HEK293 (cell line): ENCODE results near the gene PCF11.

Experiments used
- PRDM10 ChIP-seq: fragments of 450-650 bp; formaldehyde crosslinking; IDR thresholded peaks from 2 replicates; pipeline ENCODE4 v1.5.1; 2016; ENCODE audit warnings: missing biosample characterization, missing genetic modification characterization
- REST ChIP-seq: fragments of 450-650 bp; formaldehyde crosslinking; IDR thresholded peaks from 2 replicates; pipeline ENCODE4 v1.5.1; 2016; ENCODE audit warnings: missing biosample characterization, missing genetic modification characterization
- WT1 ChIP-seq: fragments of 450-650 bp; formaldehyde crosslinking; IDR thresholded peaks from 2 replicates; pipeline ENCODE4 v1.5.1; 2016; ENCODE audit warnings: missing biosample characterization, missing genetic modification characterization
- YY1 ChIP-seq: fragments of 450-650 bp; formaldehyde crosslinking; IDR thresholded peaks from 2 replicates; pipeline ENCODE4 v1.5.1; 2018; ENCODE audit warnings: missing biosample characterization, missing genetic modification characterization
- ZBTB11 ChIP-seq: fragments of 450-650 bp; formaldehyde crosslinking; conservative IDR thresholded peaks from 2 replicates; pipeline ENCODE4 v1.5.1; 2016; ENCODE audit warnings: low read depth, missing biosample characterization, missing genetic modification characterization
- ZBTB20 ChIP-seq: fragments of 450-650 bp; formaldehyde crosslinking; IDR thresholded peaks from 2 replicates; pipeline ENCODE4 v1.5.1; 2016; ENCODE audit warnings: missing biosample characterization, missing genetic modification characterization
- ZBTB8A ChIP-seq: fragments of 450-650 bp; formaldehyde crosslinking; IDR thresholded peaks from 2 replicates; pipeline ENCODE4 v1.5.1; 2016; ENCODE audit warnings: missing biosample characterization, missing genetic modification characterization
- ZFHX2 ChIP-seq: fragments of 450-650 bp; formaldehyde crosslinking; conservative IDR thresholded peaks from 2 replicates; pipeline ENCODE4 v1.5.1; 2016; ENCODE audit warnings: missing biosample characterization, missing genetic modification characterization
- ZNF335 ChIP-seq: fragments of 450-650 bp; formaldehyde crosslinking; conservative IDR thresholded peaks from 2 replicates; pipeline ENCODE4 v1.5.1; 2016; ENCODE audit warnings: missing biosample characterization, missing genetic modification characterization
- ZNF394 ChIP-seq: fragments of 450-650 bp; formaldehyde crosslinking; IDR thresholded peaks from 2 replicates; pipeline ENCODE4 v1.5.1; 2016; ENCODE audit warnings: missing biosample characterization, missing genetic modification characterization, mild to moderate bottlenecking, moderate library complexity, borderline replicate concordance
- ZNF404 ChIP-seq: fragments of 450-650 bp; formaldehyde crosslinking; IDR thresholded peaks from 2 replicates; pipeline ENCODE4 v1.5.1; 2017; ENCODE audit warnings: missing biosample characterization, missing genetic modification characterization
- ZNF626 ChIP-seq: fragments of 450-650 bp; sonication (Bioruptor Pico); formaldehyde crosslinking; IDR thresholded peaks from 2 replicates; pipeline ENCODE4 v1.5.1; 2018; ENCODE audit warnings: missing biosample characterization, missing genetic modification characterization, inconsistent platforms
- ZNF830 ChIP-seq: fragments of 450-650 bp; IDR thresholded peaks from 2 replicates; pipeline ENCODE4 v1.5.0; 2018; ENCODE audit warnings: missing biosample characterization, missing genetic modification characterization, low read depth, mild to moderate bottlenecking, moderate library complexity
- ZNF843 ChIP-seq: fragments of 450-650 bp; formaldehyde crosslinking; IDR thresholded peaks from 2 replicates; pipeline ENCODE4 v1.5.1; 2016; ENCODE audit warnings: missing biosample characterization, missing genetic modification characterization
- ZSCAN23 ChIP-seq: fragments of 450-650 bp; formaldehyde crosslinking; IDR thresholded peaks from 2 replicates; pipeline ENCODE4 v1.5.1; 2016; ENCODE audit warnings: missing biosample characterization, missing genetic modification characterization
- TF ChIP-seq, protein P1 (sequence below): fragments of 450-650 bp; formaldehyde crosslinking; IDR thresholded peaks from 2 replicates; pipeline ENCODE4 v1.5.1; 2017; ENCODE audit warnings: missing biosample characterization, missing genetic modification characterization
- TF ChIP-seq, protein P2 (sequence below): fragments of 450-650 bp; formaldehyde crosslinking; optimal IDR thresholded peaks from 2 replicates; pipeline ENCODE3; 2016; ENCODE audit warnings: missing biosample characterization, mild to moderate bottlenecking, missing genetic modification characterization
- TF ChIP-seq, protein P3 (sequence below): fragments of 450-650 bp; formaldehyde crosslinking; IDR thresholded peaks from 2 replicates; pipeline ENCODE4 v1.5.1; 2016; ENCODE audit warnings: missing biosample characterization, missing genetic modification characterization
- TF ChIP-seq, protein P4 (sequence below): fragments of 450-650 bp; formaldehyde crosslinking; IDR thresholded peaks from 2 replicates; pipeline ENCODE4 v1.5.1; 2016; ENCODE audit warnings: missing biosample characterization, missing genetic modification characterization

The PCF11 gene

DNA sequence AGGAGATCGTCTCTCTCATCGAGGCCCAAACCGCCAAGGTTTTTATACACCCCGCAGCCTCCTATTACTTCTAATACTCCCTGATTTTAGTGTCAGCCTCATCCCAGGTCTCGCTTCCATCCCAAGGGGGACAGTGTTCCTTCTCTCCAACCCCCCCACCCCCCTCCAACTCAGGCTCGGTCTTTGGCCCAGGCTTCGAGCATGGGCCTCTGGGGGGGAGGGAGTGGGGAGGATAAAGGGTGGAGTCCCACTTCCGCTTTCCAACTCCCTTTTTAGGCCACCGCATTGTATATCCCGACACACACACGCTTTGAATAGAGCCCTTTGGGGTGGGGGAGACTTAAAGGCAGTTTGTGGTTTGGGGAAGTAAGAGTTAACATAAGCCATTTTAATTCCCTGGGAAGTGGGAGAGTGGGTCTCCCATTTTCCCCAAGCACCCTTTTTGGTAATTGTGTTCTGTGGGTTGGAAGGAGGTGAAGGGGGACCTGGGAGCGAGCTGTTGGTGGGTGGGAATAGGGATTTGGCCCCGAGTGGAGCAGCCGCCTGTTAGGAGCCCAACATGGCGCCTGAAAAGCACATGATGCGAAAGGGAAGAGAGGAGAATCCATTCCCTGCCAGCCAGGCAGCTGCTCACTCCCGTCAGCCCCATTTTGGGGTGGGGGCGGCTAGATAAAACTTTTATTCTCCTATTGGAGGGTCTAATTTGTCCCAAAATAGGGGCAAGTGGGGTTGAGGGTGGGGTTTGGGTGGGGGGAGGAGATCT, 844 bp downstream of the PCF11 start (continued):
- TF ChIP-seq ZSCAN23 (tag by site-specific recombination) (no peak), ZBTB8A (tag by site-specific recombination) (peak; percentile 54), ZNF404 (tag by site-specific recombination) (no peak), ZFHX2 (peak; percentile 30; the same call in 1 of the 2 replicates), ZNF830 (tag by site-specific recombination) (no peak), ZBTB11 (tag by site-specific recombination) (peak; percentile 83), WT1 (tag by site-specific recombination) (peak; percentile 53; the same call in 1 of the 2 replicates), PRDM10 (tag by site-specific recombination) (peak; percentile 33; the same call in 1 of the 2 replicates), ZBTB20 (tag by site-specific recombination) (peak; percentile 81), ZNF394 (tag by site-specific recombination) (0 out of 2 replicates have a peak, but pooled peaks have one; percentile 19), ZNF335 (tag by site-specific recombination) (peak; percentile 68), ZNF843 (no peak), ZNF626 (tag by site-specific recombination) (no peak), YY1 (tag by site-specific recombination) (peak; percentile 62), REST (tag by site-specific recombination) (peak; percentile 4; the same call in 1 of the 2 replicates)
- TF ChIP-seq, protein P1, sequence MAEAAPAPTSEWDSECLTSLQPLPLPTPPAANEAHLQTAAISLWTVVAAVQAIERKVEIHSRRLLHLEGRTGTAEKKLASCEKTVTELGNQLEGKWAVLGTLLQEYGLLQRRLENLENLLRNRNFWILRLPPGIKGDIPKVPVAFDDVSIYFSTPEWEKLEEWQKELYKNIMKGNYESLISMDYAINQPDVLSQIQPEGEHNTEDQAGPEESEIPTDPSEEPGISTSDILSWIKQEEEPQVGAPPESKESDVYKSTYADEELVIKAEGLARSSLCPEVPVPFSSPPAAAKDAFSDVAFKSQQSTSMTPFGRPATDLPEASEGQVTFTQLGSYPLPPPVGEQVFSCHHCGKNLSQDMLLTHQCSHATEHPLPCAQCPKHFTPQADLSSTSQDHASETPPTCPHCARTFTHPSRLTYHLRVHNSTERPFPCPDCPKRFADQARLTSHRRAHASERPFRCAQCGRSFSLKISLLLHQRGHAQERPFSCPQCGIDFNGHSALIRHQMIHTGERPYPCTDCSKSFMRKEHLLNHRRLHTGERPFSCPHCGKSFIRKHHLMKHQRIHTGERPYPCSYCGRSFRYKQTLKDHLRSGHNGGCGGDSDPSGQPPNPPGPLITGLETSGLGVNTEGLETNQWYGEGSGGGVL (tag by site-specific recombination) = peak; percentile 80
- TF ChIP-seq, protein P2, sequence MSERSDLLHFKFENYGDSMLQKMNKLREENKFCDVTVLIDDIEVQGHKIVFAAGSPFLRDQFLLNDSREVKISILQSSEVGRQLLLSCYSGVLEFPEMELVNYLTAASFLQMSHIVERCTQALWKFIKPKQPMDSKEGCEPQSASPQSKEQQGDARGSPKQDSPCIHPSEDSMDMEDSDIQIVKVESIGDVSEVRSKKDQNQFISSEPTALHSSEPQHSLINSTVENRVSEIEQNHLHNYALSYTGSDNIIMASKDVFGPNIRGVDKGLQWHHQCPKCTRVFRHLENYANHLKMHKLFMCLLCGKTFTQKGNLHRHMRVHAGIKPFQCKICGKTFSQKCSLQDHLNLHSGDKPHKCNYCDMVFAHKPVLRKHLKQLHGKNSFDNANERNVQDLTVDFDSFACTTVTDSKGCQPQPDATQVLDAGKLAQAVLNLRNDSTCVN = peak; percentile 15
- TF ChIP-seq, protein P3, sequence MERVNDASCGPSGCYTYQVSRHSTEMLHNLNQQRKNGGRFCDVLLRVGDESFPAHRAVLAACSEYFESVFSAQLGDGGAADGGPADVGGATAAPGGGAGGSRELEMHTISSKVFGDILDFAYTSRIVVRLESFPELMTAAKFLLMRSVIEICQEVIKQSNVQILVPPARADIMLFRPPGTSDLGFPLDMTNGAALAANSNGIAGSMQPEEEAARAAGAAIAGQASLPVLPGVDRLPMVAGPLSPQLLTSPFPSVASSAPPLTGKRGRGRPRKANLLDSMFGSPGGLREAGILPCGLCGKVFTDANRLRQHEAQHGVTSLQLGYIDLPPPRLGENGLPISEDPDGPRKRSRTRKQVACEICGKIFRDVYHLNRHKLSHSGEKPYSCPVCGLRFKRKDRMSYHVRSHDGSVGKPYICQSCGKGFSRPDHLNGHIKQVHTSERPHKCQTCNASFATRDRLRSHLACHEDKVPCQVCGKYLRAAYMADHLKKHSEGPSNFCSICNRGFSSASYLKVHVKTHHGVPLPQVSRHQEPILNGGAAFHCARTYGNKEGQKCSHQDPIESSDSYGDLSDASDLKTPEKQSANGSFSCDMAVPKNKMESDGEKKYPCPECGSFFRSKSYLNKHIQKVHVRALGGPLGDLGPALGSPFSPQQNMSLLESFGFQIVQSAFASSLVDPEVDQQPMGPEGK (tag by site-specific recombination) = peak; percentile 41; the same call in 1 of the 2 replicates
- TF ChIP-seq, protein P4, sequence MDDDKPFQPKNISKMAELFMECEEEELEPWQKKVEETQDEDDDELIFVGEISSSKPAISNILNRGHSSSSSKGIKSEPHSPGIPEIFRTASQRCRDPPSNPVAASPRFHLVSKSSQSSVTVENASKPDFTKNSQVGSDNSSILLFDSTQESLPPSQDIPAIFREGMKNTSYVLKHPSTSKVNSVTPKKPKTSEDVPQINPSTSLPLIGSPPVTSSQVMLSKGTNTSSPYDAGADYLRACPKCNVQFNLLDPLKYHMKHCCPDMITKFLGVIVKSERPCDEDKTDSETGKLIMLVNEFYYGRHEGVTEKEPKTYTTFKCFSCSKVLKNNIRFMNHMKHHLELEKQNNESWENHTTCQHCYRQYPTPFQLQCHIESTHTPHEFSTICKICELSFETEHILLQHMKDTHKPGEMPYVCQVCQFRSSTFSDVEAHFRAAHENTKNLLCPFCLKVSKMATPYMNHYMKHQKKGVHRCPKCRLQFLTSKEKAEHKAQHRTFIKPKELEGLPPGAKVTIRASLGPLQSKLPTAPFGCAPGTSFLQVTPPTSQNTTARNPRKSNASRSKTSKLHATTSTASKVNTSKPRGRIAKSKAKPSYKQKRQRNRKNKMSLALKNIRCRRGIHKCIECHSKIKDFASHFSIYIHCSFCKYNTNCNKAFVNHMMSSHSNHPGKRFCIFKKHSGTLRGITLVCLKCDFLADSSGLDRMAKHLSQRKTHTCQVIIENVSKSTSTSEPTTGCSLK (tag by site-specific recombination) = no peak
